ENCODE results near the gene NAGK. TPM values are rescaled to one million over a fixed set of nuclear protein-coding genes. Genes with fewer than 3 reads are reported as not detected.

The NAGK gene
- polyA plus RNA-seq, 3 donors = 546 to 789 (median 690) TPM

DNA sequence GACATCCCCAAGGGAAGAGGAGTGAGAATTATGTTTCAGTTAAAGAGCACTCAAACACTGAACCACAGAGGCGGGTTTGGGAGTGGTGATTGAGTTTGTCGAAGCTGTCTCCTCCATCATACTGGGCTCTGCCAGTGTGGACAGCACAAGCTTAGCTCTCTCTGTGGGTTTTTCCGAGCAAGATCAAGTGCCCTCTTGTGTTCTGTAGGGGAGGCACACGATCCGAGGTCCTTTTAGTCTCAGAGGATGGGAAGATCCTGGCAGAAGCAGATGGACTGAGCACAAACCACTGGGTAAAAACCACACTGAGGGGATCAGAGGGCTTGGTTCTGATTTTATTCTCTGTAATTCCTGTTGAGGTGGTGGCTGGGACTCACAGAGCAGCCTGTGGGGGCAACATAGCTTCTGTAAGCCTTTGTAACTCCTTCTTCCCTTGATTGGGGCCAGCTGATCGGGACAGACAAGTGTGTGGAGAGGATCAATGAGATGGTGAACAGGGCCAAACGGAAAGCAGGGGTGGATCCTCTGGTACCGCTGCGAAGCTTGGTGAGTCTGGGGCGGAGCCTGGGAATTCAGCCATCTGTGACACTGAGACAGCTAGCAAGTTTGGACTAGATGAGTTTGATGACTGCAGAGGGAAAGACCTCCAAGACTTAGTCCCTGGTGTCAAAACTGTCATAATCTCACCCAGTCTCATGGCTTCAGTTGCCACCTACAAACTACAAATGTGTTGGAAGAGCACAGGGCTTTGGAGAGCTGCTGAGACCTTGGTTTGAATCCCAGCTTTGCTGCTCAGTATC is 2.0 kb downstream of the NAGK start:
- H3K9me3 Mint-ChIP-seq = peaks cover 0 to 1% (median 0%) of the 10 kb centered on the region in 7 donors
- H3K4me1 Mint-ChIP-seq = peaks cover 87% of the 10 kb centered on the region
- H3K27me3 Mint-ChIP-seq (ENCODE audit: low read depth in 3 of 3) = peaks cover 0 to 1% (median 0%) of the 10 kb centered on the region in 3 donors
- no peaks in the 10 kb centered on the region for H3K9me3 ChIP-seq (replicated peaks in 1 of 2; ENCODE audit: control insufficient read depth in 1 of 2, insufficient read depth in 1 of 2, low read length in 2 of 2)
- peak overlapping the region; percentile 100 for H3K4me2 ChIP-seq (replicated peaks; ENCODE audit: extremely low read depth, low read length, poor library complexity, severe bottlenecking)
- H3K4me3 Mint-ChIP-seq = peak overlapping the region; percentile 89 to 93
- H3K9ac ChIP-seq (ENCODE audit: insufficient read depth, low read length, poor library complexity, severe bottlenecking) = peak overlapping the region; percentile 75
- H3K36me3 Mint-ChIP-seq = peaks cover 53 to 54% of the 10 kb centered on the region in 2 donors
- peaks cover 36% of the 10 kb centered on the region for H4K20me1 ChIP-seq (ENCODE audit: insufficient read depth, low read length)
- peaks cover 84% of the 10 kb centered on the region for H3K79me2 ChIP-seq (ENCODE audit: insufficient read depth, low read length)
- peak overlapping the region; percentile 93 to 100 (median 97) for H3K4me3 ChIP-seq (replicated peaks in 1 of 3; ENCODE audit: low read depth in 2 of 3, low read length in 3 of 3)
- no peaks in the 10 kb centered on the region for H3K27me3 ChIP-seq (ENCODE audit: control insufficient read depth in 2 of 2, insufficient read depth in 2 of 2, low read length in 2 of 2)
- H2AFZ ChIP-seq (ENCODE audit: insufficient read depth, low read depth, low read length, poor library complexity, severe bottlenecking) = no peak overlapping the region
- H3K4me1 ChIP-seq (ENCODE audit: control insufficient read depth in 1 of 2, insufficient read depth in 2 of 2, low read length in 2 of 2) = peaks cover 92 to 94% of the 10 kb centered on the region in 2 donors
- TF ChIP-seq, protein P1, sequence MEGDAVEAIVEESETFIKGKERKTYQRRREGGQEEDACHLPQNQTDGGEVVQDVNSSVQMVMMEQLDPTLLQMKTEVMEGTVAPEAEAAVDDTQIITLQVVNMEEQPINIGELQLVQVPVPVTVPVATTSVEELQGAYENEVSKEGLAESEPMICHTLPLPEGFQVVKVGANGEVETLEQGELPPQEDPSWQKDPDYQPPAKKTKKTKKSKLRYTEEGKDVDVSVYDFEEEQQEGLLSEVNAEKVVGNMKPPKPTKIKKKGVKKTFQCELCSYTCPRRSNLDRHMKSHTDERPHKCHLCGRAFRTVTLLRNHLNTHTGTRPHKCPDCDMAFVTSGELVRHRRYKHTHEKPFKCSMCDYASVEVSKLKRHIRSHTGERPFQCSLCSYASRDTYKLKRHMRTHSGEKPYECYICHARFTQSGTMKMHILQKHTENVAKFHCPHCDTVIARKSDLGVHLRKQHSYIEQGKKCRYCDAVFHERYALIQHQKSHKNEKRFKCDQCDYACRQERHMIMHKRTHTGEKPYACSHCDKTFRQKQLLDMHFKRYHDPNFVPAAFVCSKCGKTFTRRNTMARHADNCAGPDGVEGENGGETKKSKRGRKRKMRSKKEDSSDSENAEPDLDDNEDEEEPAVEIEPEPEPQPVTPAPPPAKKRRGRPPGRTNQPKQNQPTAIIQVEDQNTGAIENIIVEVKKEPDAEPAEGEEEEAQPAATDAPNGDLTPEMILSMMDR (IDR thresholded peaks at IDR 0.05) = peak; percentile 76
- peak overlapping the region; percentile 96 to 100 (median 99) for H3K27ac Mint-ChIP-seq
- H3K36me3 ChIP-seq (replicated peaks in 1 of 2; ENCODE audit: control insufficient read depth in 1 of 2, insufficient read depth in 2 of 2, low read length in 2 of 2) = peaks cover 32 to 45% of the 10 kb centered on the region in 2 donors
- 60% methylated on average over 6 of the region's 10 CpGs for WGBS (ENCODE audit: insufficient coverage)
- H3K27ac ChIP-seq (ENCODE audit: low read depth in 1 of 2, low read length in 2 of 2) = peak overlapping the region; percentile 95 to 97
- intact Hi-C loops (cut with micrococcal nuclease) = loop anchor here in 1 of 2 donors (5.0 kb wide), 1 partner anchor 62 kb away; the partner anchor contains the start of genes MCEE and MPHOSPH10
- peak; percentile 52 to 75 (median 59) for DNase-seq

DNA sequence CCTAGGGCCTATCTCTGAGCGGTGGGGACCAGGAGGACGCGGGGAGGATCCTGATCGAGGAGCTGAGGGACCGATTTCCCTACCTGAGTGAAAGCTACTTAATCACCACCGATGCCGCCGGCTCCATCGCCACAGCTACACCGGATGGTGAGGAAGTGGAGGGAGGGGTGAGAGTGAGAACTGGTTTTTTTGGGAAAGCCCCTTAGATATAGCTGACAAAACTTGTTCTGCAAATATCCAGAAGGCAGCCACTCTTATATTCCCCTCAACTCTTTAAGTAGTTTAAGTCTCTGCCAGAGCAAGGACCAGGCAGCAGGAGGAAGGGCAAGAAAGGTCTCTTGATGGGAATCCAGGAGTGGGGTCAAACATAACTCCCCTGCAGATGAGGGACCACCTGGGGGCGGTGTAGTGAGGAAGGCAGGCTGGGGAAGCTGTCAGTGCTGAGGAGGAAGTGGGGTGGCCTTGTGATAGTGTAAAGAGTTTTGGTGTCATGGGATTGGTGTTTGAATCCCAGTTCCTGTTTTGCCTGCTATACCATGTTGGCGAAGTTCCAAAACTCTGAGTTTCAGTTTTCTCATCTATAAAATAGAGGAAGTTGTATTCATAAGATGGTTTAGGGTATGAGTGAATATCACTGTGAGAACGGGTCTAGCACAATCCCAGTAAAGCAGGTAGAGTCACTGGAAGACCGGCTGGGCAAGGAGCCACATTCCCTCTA is 3.4 kb downstream of the NAGK start:
- Mint-ChIP-seq H3K27me3 (ENCODE audit: low read depth in 3 of 3) (peaks cover 0 to 1% (median 0%) of the 10 kb centered on the region in 3 donors), H3K9me3 (peaks cover 0 to 1% (median 0%) of the 10 kb centered on the region in 7 donors), H3K4me1 (peaks cover 89% of the 10 kb centered on the region), H3K36me3 (peaks cover 67 to 68% of the 10 kb centered on the region in 2 donors), H3K4me3 (peak overlapping the region; percentile 89 to 93), H3K27ac (peak overlapping the region; percentile 96 to 100 (median 99))
- intact Hi-C loops (cut with micrococcal nuclease) = loop anchor here in 1 of 2 donors (5.0 kb wide), 1 partner anchor 60 kb away; the partner anchor contains the start of genes MCEE and MPHOSPH10
- H3K9ac ChIP-seq (ENCODE audit: insufficient read depth, low read length, poor library complexity, severe bottlenecking) = peak overlapping the region; percentile 75
- H3K79me2 ChIP-seq (ENCODE audit: insufficient read depth, low read length) = peaks cover 94% of the 10 kb centered on the region
- H3K4me3 ChIP-seq (replicated peaks in 1 of 3; ENCODE audit: low read depth in 2 of 3, low read length in 3 of 3) = peak overlapping the region; percentile 93 to 100 (median 97)
- H3K27ac ChIP-seq (ENCODE audit: low read depth in 1 of 2, low read length in 2 of 2) = peak overlapping the region; percentile 95 to 97
- DNase-seq = peak; percentile 96 to 99 (median 98)
- no peaks in the 10 kb centered on the region for H3K9me3 ChIP-seq (replicated peaks in 1 of 2; ENCODE audit: control insufficient read depth in 1 of 2, insufficient read depth in 1 of 2, low read length in 2 of 2)
- peaks cover 49% of the 10 kb centered on the region for H4K20me1 ChIP-seq (ENCODE audit: insufficient read depth, low read length)
- peaks cover 92 to 94% of the 10 kb centered on the region in 2 donors for H3K4me1 ChIP-seq (ENCODE audit: control insufficient read depth in 1 of 2, insufficient read depth in 2 of 2, low read length in 2 of 2)
- H2AFZ ChIP-seq (ENCODE audit: insufficient read depth, low read depth, low read length, poor library complexity, severe bottlenecking) = peak overlapping the region; percentile 24
- TF ChIP-seq, protein P1 (IDR thresholded peaks at IDR 0.05) = peak; percentile 43
- peak overlapping the region; percentile 100 for H3K4me2 ChIP-seq (replicated peaks; ENCODE audit: extremely low read depth, low read length, poor library complexity, severe bottlenecking)
- no peaks in the 10 kb centered on the region for H3K27me3 ChIP-seq (ENCODE audit: control insufficient read depth in 2 of 2, insufficient read depth in 2 of 2, low read length in 2 of 2)
- 0% methylated on average over 3 of the region's 14 CpGs for WGBS (ENCODE audit: insufficient coverage)
- H3K36me3 ChIP-seq (replicated peaks in 1 of 2; ENCODE audit: control insufficient read depth in 1 of 2, insufficient read depth in 2 of 2, low read length in 2 of 2) = peaks cover 45 to 58% of the 10 kb centered on the region in 2 donors
